OCI-LY3 (cell line): ENCODE measurements around the gene URI1.

Experiments
- CTCF ChIP-seq: fragments of 200-600, 300-600 bp; sonication (generic); IDR thresholded peaks from 2 replicates; pipeline ENCODE4 v1.5.1; 2014; ENCODE audit warnings: antibody characterized with exemption, low read length, low read depth
- EZH2phosphoT487 ChIP-seq: fragments of 200-600 bp; shearing (Covaris generic); IDR thresholded peaks from 2 replicates; pipeline ENCODE4 v1.6.1; 2018; ENCODE audit warnings: antibody characterized with exemption, mixed run types, low read depth

GRCh38 chr19:30044273-30045248 is 102.5 kb downstream of the URI1 start:
- TF ChIP-seq CTCF (no peak), EZH2phosphoT487 (no peak)
